ENCODE data around the gene AFP.

AFP gene

GRCh38 chr4:73470728-73471127 is 34.7 kb downstream of the AFP start:
- Histone ChIP-seq H2AFZ (ENCODE audit: low read length) (no peak overlapping the region), H3F3A (ENCODE audit: low read depth) (no peaks in the 10 kb centered on the region), H3K9me3 (ENCODE audit: insufficient read depth, low read depth, low read length) (no peaks in the 10 kb centered on the region; the same call in 1 of the 2 replicates), H3K79me2 (ENCODE audit: insufficient read depth, low read length) (no peaks in the 10 kb centered on the region), H3K4me2 (ENCODE audit: low read depth, low read length, poor library complexity, severe bottlenecking) (no peak overlapping the region), H4K20me1 (ENCODE audit: insufficient read depth, low read length, poor library complexity, severe bottlenecking) (no peaks in the 10 kb centered on the region), H3K4me3 (ENCODE audit: low read length, poor library complexity, severe bottlenecking) (no peak overlapping the region), H3K36me3 (ENCODE audit: insufficient read depth, low read length) (no peaks in the 10 kb centered on the region), H3K27me3 (ENCODE audit: insufficient read depth, low read length, poor library complexity, severe bottlenecking) (no peaks in the 10 kb centered on the region), H3K9ac (ENCODE audit: low read depth, low read length, poor library complexity, severe bottlenecking) (no peak overlapping the region), H3K9me2 (replicated peaks; ENCODE audit: low read depth, low read length) (no peaks in the 10 kb centered on the region), H3K4me1 (ENCODE audit: insufficient read depth, low read length, poor library complexity, severe bottlenecking) (no peaks in the 10 kb centered on the region)
- no peak for TF ChIP-seq EZH2phosphoT487 (IDR thresholded peaks at IDR 0.05; ENCODE audit: borderline replicate concordance)
- TF ChIP-seq CTCF (conservative IDR thresholded peaks at IDR 0.05; ENCODE audit: low read length): no peak

- Histone ChIP-seq H3K4me3 (ENCODE audit: low read length, poor library complexity, severe bottlenecking) (no peak overlapping the region), H3F3A (ENCODE audit: low read depth) (no peaks in the 10 kb centered on the region), H3K4me2 (ENCODE audit: low read depth, low read length, poor library complexity, severe bottlenecking) (no peak overlapping the region), H3K36me3 (ENCODE audit: insufficient read depth, low read length) (no peaks in the 10 kb centered on the region), H3K79me2 (ENCODE audit: insufficient read depth, low read length) (no peaks in the 10 kb centered on the region), H2AFZ (ENCODE audit: low read length) (no peak overlapping the region), H4K20me1 (ENCODE audit: insufficient read depth, low read length, poor library complexity, severe bottlenecking) (no peaks in the 10 kb centered on the region), H3K9me2 (replicated peaks; ENCODE audit: low read depth, low read length) (no peaks in the 10 kb centered on the region), H3K4me1 (ENCODE audit: insufficient read depth, low read length, poor library complexity, severe bottlenecking) (no peaks in the 10 kb centered on the region), H3K9me3 (ENCODE audit: insufficient read depth, low read depth, low read length) (no peaks in the 10 kb centered on the region; the same call in 1 of the 2 replicates), H3K27me3 (ENCODE audit: insufficient read depth, low read length, poor library complexity, severe bottlenecking) (no peaks in the 10 kb centered on the region), H3K9ac (ENCODE audit: low read depth, low read length, poor library complexity, severe bottlenecking) (no peak overlapping the region)
- TF ChIP-seq EZH2phosphoT487 (IDR thresholded peaks at IDR 0.05; ENCODE audit: borderline replicate concordance) (no peak), CTCF (conservative IDR thresholded peaks at IDR 0.05; ENCODE audit: low read length) (no peak)
These were observed 41.2 kb downstream of the AFP start for GRCh38 chr4:73477176-73477575.

GRCh38 chr4:73479323-73479722 is 43.3 kb downstream of the AFP start:
- Histone ChIP-seq H3K79me2 (ENCODE audit: insufficient read depth, low read length) (no peaks in the 10 kb centered on the region), H3K27me3 (ENCODE audit: insufficient read depth, low read length, poor library complexity, severe bottlenecking) (no peaks in the 10 kb centered on the region), H3K4me2 (ENCODE audit: low read depth, low read length, poor library complexity, severe bottlenecking) (no peak overlapping the region), H3K9me3 (ENCODE audit: insufficient read depth, low read depth, low read length) (no peaks in the 10 kb centered on the region; the same call in 1 of the 2 replicates), H3K9ac (ENCODE audit: low read depth, low read length, poor library complexity, severe bottlenecking) (no peak overlapping the region), H3K4me1 (ENCODE audit: insufficient read depth, low read length, poor library complexity, severe bottlenecking) (peaks cover 2% of the 10 kb centered on the region), H3K4me3 (ENCODE audit: low read length, poor library complexity, severe bottlenecking) (no peak overlapping the region), H3K36me3 (ENCODE audit: insufficient read depth, low read length) (no peaks in the 10 kb centered on the region), H3K9me2 (replicated peaks; ENCODE audit: low read depth, low read length) (no peaks in the 10 kb centered on the region), H3F3A (ENCODE audit: low read depth) (no peaks in the 10 kb centered on the region), H2AFZ (ENCODE audit: low read length) (no peak overlapping the region), H4K20me1 (ENCODE audit: insufficient read depth, low read length, poor library complexity, severe bottlenecking) (no peaks in the 10 kb centered on the region)
- no peak for TF ChIP-seq EZH2phosphoT487 (IDR thresholded peaks at IDR 0.05; ENCODE audit: borderline replicate concordance)
- no peak for TF ChIP-seq CTCF (conservative IDR thresholded peaks at IDR 0.05; ENCODE audit: low read length)
